H9 (cell line): ENCODE data around the gene ARRB1. TPM values are rescaled to one million over a fixed set of nuclear protein-coding genes. Genes with fewer than 3 reads are reported as not detected.

ENCODE experiments used
- DNase-seq: peaks from one replicate; pipeline ENCODE4 v3.0.0-alpha.2; 2017
- H2AFZ ChIP-seq: one replicate; pipeline ENCODE4 v1.6.1; 2013; ENCODE audit warnings: mild to moderate bottlenecking, low read length, control low read depth, moderate library complexity
- H2AK5ac ChIP-seq: 2 replicates; pipeline ENCODE4 v1.6.1; 2013; ENCODE audit warnings: low read length, control low read depth, mixed read lengths; ENCODE audit not compliant: insufficient read length
- H2BK120ac ChIP-seq: one replicate; pipeline ENCODE4 v1.6.1; 2013; ENCODE audit warnings: low read depth, mild to moderate bottlenecking, low read length, control low read depth, inconsistent platforms; ENCODE audit not compliant: poor library complexity, severe bottlenecking
- H2BK12ac ChIP-seq: 2 replicates; pipeline ENCODE4 v1.6.1; 2013; ENCODE audit warnings: low read length, control low read depth, mixed read lengths, low read depth; ENCODE audit not compliant: insufficient read length
- H2BK15ac ChIP-seq: 2 replicates; pipeline ENCODE4 v1.6.1; 2013; ENCODE audit warnings: low read depth, low read length, control low read depth
- H2BK20ac ChIP-seq: one replicate; pipeline ENCODE4 v1.6.1; 2013; ENCODE audit warnings: low read depth, mild to moderate bottlenecking, low read length, control low read depth, inconsistent platforms; ENCODE audit not compliant: poor library complexity, severe bottlenecking
- H2BK5ac ChIP-seq: 2 replicates; pipeline ENCODE4 v1.6.1; 2013; ENCODE audit warnings: low read length, control low read depth, mixed read lengths; ENCODE audit not compliant: insufficient read length
- H3K14ac ChIP-seq: 2 replicates; pipeline ENCODE4 v1.6.1; 2013; ENCODE audit warnings: low read length, control low read depth; ENCODE audit not compliant: insufficient read depth
- H3K18ac ChIP-seq: 2 replicates; pipeline ENCODE4 v1.6.1; 2013; ENCODE audit warnings: low read depth, mild to moderate bottlenecking, mixed read lengths, low read length, control low read depth; ENCODE audit not compliant: insufficient read length
- H3K23ac ChIP-seq: 2 replicates; pipeline ENCODE4 v1.6.1; 2013; ENCODE audit warnings: low read length, control low read depth, mixed read lengths, low read depth; ENCODE audit not compliant: insufficient read length
- H3K23me2 ChIP-seq: 2 replicates; pipeline ENCODE4 v1.6.1; 2013; ENCODE audit warnings: low read depth, mild to moderate bottlenecking, mixed read lengths, low read length, control low read depth; ENCODE audit not compliant: insufficient read length, poor library complexity, severe bottlenecking
- H3K27ac ChIP-seq: 2 replicates; pipeline ENCODE4 v1.5.1; 2013; ENCODE audit warnings: low read length, control low read depth, mixed read lengths, low read depth; ENCODE audit not compliant: insufficient read length
- H3K27me3 ChIP-seq: 2 replicates; pipeline ENCODE4 v1.6.1; 2013; ENCODE audit warnings: low read length, control low read depth, inconsistent platforms; ENCODE audit not compliant: insufficient read depth
- H3K4ac ChIP-seq: 2 replicates; pipeline ENCODE4 v1.6.1; 2013; ENCODE audit warnings: low read depth, mild to moderate bottlenecking, control low read depth, inconsistent platforms, low read length, moderate library complexity
- H3K4me1 ChIP-seq: 2 replicates; pipeline ENCODE4 v1.6.1; 2013; ENCODE audit warnings: low read length, control low read depth, inconsistent platforms; ENCODE audit not compliant: insufficient read depth
- H3K4me2 ChIP-seq: 2 replicates; pipeline ENCODE4 v1.6.1; 2013; ENCODE audit warnings: low read length, control low read depth, mixed read lengths; ENCODE audit not compliant: insufficient read length, insufficient read depth
- H3K56ac ChIP-seq: 2 replicates; pipeline ENCODE4 v1.6.1; 2013; ENCODE audit warnings: low read depth, mild to moderate bottlenecking, mixed read lengths, low read length, control low read depth; ENCODE audit not compliant: insufficient read length
- H3K79me1 ChIP-seq: 2 replicates; pipeline ENCODE4 v1.6.1; 2013; ENCODE audit warnings: low read depth, mild to moderate bottlenecking, moderate library complexity, low read length, control low read depth, inconsistent platforms; ENCODE audit not compliant: insufficient read depth, poor library complexity, severe bottlenecking
- H3K79me2 ChIP-seq: 2 replicates; pipeline ENCODE4 v1.6.1; 2013; ENCODE audit warnings: low read length, control low read depth, inconsistent platforms; ENCODE audit not compliant: insufficient read depth
- H3K9ac ChIP-seq: 2 replicates; pipeline ENCODE4 v1.6.1; 2013; ENCODE audit warnings: low read length, control low read depth, mixed read lengths; ENCODE audit not compliant: insufficient read length; ENCODE audit errors: extremely low read depth
- H3K9me3 ChIP-seq: one replicate; pipeline ENCODE4 v1.6.1; 2013; ENCODE audit warnings: low read depth, low read length, inconsistent platforms; ENCODE audit not compliant: control insufficient read depth
- H3T11ph ChIP-seq: one replicate; pipeline ENCODE4 v1.6.1; 2013; ENCODE audit warnings: mild to moderate bottlenecking, low read length, control low read depth, inconsistent platforms
- H4K20me1 ChIP-seq: one replicate; pipeline ENCODE4 v1.6.1; 2013; ENCODE audit not compliant: control insufficient read depth, insufficient read length, insufficient read depth
- H4K5ac ChIP-seq: 2 replicates; pipeline ENCODE4 v1.6.1; 2013; ENCODE audit warnings: low read depth, mild to moderate bottlenecking, mixed read lengths, low read length, control low read depth; ENCODE audit not compliant: insufficient read length
- H4K8ac ChIP-seq: replicated peaks from 2 replicates; pipeline ENCODE4 v1.6.1; 2013; ENCODE audit warnings: low read length, control low read depth, mixed read lengths, low read depth; ENCODE audit not compliant: insufficient read length
- H4K91ac ChIP-seq: 2 replicates; pipeline ENCODE4 v1.6.1; 2013; ENCODE audit warnings: low read depth, mild to moderate bottlenecking, moderate library complexity, mixed read lengths, low read length, control low read depth; ENCODE audit not compliant: insufficient read length
- H3K27ac Mint-ChIP-seq, 3 experiments: 2 replicates in 2 of 3; 3 replicates in 1 of 3; pipeline ENCODE4 v1.8.0; 2020 to 2021; ENCODE audit warnings: mixed read lengths in 3 of 3, mild to moderate bottlenecking in 1 of 3, moderate library complexity in 1 of 3
- H3K27me3 Mint-ChIP-seq: 2 replicates; pipeline ENCODE4 v1.8.0; 2021; ENCODE audit warnings: low read depth, mild to moderate bottlenecking, moderate library complexity, mixed read lengths
- H3K36me3 Mint-ChIP-seq, 3 experiments: 2 replicates in 2 of 3; 3 replicates in 1 of 3; pipeline ENCODE4 v1.8.0; 2020 to 2021; ENCODE audit warnings: low read depth in 3 of 3, mixed read lengths in 3 of 3; ENCODE audit not compliant: insufficient read depth in 1 of 3
- H3K4me1 Mint-ChIP-seq, 2 experiments: 2 replicates each; pipeline ENCODE4 v1.8.0; 2020; ENCODE audit warnings: mixed read lengths in 2 of 2
- H3K4me3 Mint-ChIP-seq, 2 experiments: 2 replicates in 1 of 2; 3 replicates in 1 of 2; pipeline ENCODE4 v1.8.0; 2020 to 2021; ENCODE audit warnings: mild to moderate bottlenecking in 2 of 2, mixed read lengths in 2 of 2, moderate library complexity in 1 of 2
- H3K9me3 Mint-ChIP-seq, 2 experiments: 2 replicates in 1 of 2; 3 replicates in 1 of 2; pipeline ENCODE4 v1.8.0; 2020; ENCODE audit warnings: mild to moderate bottlenecking in 2 of 2, mixed read lengths in 2 of 2, moderate library complexity in 1 of 2
- CTCF ChIP-seq: fragments of 200-600 bp; sonication (generic); conservative IDR thresholded peaks from 3 replicates; pipeline ENCODE4 v1.8.0; 2021; ENCODE audit warnings: antibody characterized with exemption, mild to moderate bottlenecking
- WGBS: extraction: QIAGEN DNeasy Blood & Tissue Kit; methylation state at CpG from one replicate; pipeline ENCODE4 v1.1.7; 2013; ENCODE audit warnings: missing lambda C conversion rate, low lambda C conversion rate, mixed read lengths; ENCODE audit not compliant: insufficient read length; ENCODE audit errors: extremely low coverage; 5-methylcytosine and 5-hydroxymethylcytosine counted together
- total RNA-seq: library from RNA; stranded (reverse); gene quantifications from 2 replicates; pipeline ENCODE4 v1.2.1, GENCODE V29; 2021

Gene ARRB1
- total RNA-seq, 1 experiment from 2014 or later, result 20.6 TPM

GRCh38 chr11:75241906-75242644, 109.4 kb downstream of the ARRB1 start:
- no peak; the same call in 2 of the 3 replicates for TF ChIP-seq CTCF
- Histone ChIP-seq H3K27me3 (peaks cover 20% of the 10 kb centered on the region; the same call in 1 of the 2 replicates), H3K27ac (no peak overlapping the region), H3K4me1 (peaks cover 5% of the 10 kb centered on the region), H3K9me3 (no peaks in the 10 kb centered on the region), H3K9ac (no peak overlapping the region), H4K8ac (no peak overlapping the region), H3K79me2 (no peaks in the 10 kb centered on the region), H3T11ph (no peak overlapping the region), H4K20me1 (no peaks in the 10 kb centered on the region), H4K5ac (no peak overlapping the region), H2BK20ac (no peak overlapping the region), H3K79me1 (no peaks in the 10 kb centered on the region), H3K14ac (no peak overlapping the region), H2BK12ac (no peak overlapping the region), H2BK120ac (no peak overlapping the region), H3K18ac (no peak overlapping the region), H3K23ac (no peak overlapping the region), H2AFZ (no peak overlapping the region), H3K4ac (no peak overlapping the region), H2BK5ac (no peak overlapping the region), H4K91ac (no peak overlapping the region), H3K56ac (no peak overlapping the region), H2AK5ac (no peak overlapping the region), H3K23me2 (peaks cover 10% of the 10 kb centered on the region), H3K4me2 (peak overlapping the region; percentile 59), H2BK15ac (no peak overlapping the region)
- Mint-ChIP-seq H3K27ac (no peak overlapping the region), H3K9me3 (no peaks in the 10 kb centered on the region), H3K4me3 (peak overlapping the region; percentile 65 to 84), H3K4me1 (peaks cover 16 to 29% of the 10 kb centered on the region in 2 experiments), H3K36me3 (no peaks in the 10 kb centered on the region; a peak in 1 of 7 replicates), H3K27me3 (peaks cover 73% of the 10 kb centered on the region)
- DNase-seq, result peak; percentile 32
- no CpG with 5 or more reads among the region's 72 CpGs for WGBS
